GM12878 (cell line): Measurements from ENCODE around the gene KLHL18. TPM values are rescaled to one million over a fixed set of nuclear protein-coding genes. Genes with fewer than 3 reads are reported as not detected.

Experiments used
- ATAC-seq: fragments of 200-7000 bp; cut with Tn5 transposase; 3 replicates; pipeline ENCODE4 v1.9.1; 2020; ENCODE audit warnings: mild to moderate bottlenecking, moderate library complexity
- BruUV-seq: library from RNA; stranded (reverse); fragments of 400-500 nt; replicated peaks from 2 replicates; lab custom pipeline; 2021; lab: Mats Ljungman, UMichigan
- CTCF ChIA-PET: fragments of 300-600 bp; sonication (Branson Sonifier 250); formaldehyde crosslinking; extraction: SDS; loops from one replicate; lab custom pipeline; 2021; ENCODE audit warnings: inconsistent platforms; lab: Yijun Ruan, JAX
- POLR2A ChIA-PET: fragments of 350-600 bp; formaldehyde crosslinking; extraction: SDS; loops from one replicate; lab custom pipeline; 2021; ENCODE audit warnings: inconsistent platforms; lab: Charles Lee
- RAD21 ChIA-PET: fragments of 300-600 bp; sonication (Branson Sonifier 250); formaldehyde crosslinking; loops from one replicate; lab custom pipeline; 2023; ENCODE audit warnings: antibody characterized with exemption; ENCODE audit not compliant: unreplicated experiment; lab: Charles Lee
- SMC1A ChIA-PET: fragments of 300-600 bp; sonication (Branson Sonifier 250); formaldehyde crosslinking; loops from one replicate; lab custom pipeline; 2023; ENCODE audit not compliant: unreplicated experiment, uncharacterized antibody; lab: Charles Lee
- DNase-seq: peaks from one replicate; pipeline ENCODE4 v3.0.0-alpha.2; 2011; ENCODE audit warnings: low read depth, low spot score
- FAIRE-seq: peaks from 3 replicates; lab custom pipeline; 2011; peaks lifted over from hg19 to GRCh38; lab: Jason Lieb, UNC
- H2AFZ ChIP-seq: 2 replicates; pipeline ENCODE4 v1.6.0; 2011; ENCODE audit warnings: low read depth, low read length, control low read depth; ENCODE audit not compliant: control insufficient read depth
- H3K27ac ChIP-seq: 2 replicates; pipeline ENCODE4 v1.5.1; 2011; ENCODE audit warnings: control low read depth; ENCODE audit not compliant: control insufficient read depth, insufficient read depth
- H3K27me3 ChIP-seq, 2 experiments: replicated peaks in 1 of 2; 2 replicates each; pipeline versions ENCODE4 v1.6.0 to v1.6.1; 2011; ENCODE audit warnings: low read length in 1 of 2; ENCODE audit not compliant: control insufficient read depth in 2 of 2, insufficient read depth in 2 of 2
- H3K36me3 ChIP-seq, 2 experiments: 2 replicates each; pipeline ENCODE4 v1.5.1; 2011; ENCODE audit warnings: low read length in 1 of 2; ENCODE audit not compliant: control insufficient read depth in 2 of 2, insufficient read depth in 2 of 2
- H3K4me1 ChIP-seq: 2 replicates; pipeline ENCODE4 v1.6.1; 2011; ENCODE audit warnings: mild to moderate bottlenecking, low read length, moderate library complexity, mixed read lengths; ENCODE audit not compliant: control insufficient read depth, insufficient read depth
- H3K4me2 ChIP-seq: 2 replicates; pipeline ENCODE4 v1.6.0; 2011; ENCODE audit warnings: control low read depth; ENCODE audit not compliant: control insufficient read depth, insufficient read depth
- H3K4me3 ChIP-seq: fragments of 200-600 bp; sonication (generic); 2 replicates; pipeline ENCODE4 v1.5.1; 2016
- H3K79me2 ChIP-seq: 2 replicates; pipeline ENCODE4 v1.6.0; 2011; ENCODE audit warnings: low read length; ENCODE audit not compliant: control insufficient read depth, insufficient read depth
- H3K9ac ChIP-seq: 2 replicates; pipeline ENCODE4 v1.8.0; 2011; ENCODE audit warnings: low read length, control low read depth, mixed read lengths; ENCODE audit not compliant: control insufficient read depth, insufficient read depth
- H3K9me3 ChIP-seq: replicated peaks from 3 replicates; pipeline ENCODE4 v1.5.1; 2011; ENCODE audit warnings: mild to moderate bottlenecking, low read length; ENCODE audit not compliant: control insufficient read depth, insufficient read depth
- H4K20me1 ChIP-seq: 2 replicates; pipeline ENCODE4 v1.6.0; 2011; ENCODE audit not compliant: control insufficient read depth, insufficient read depth
- ZBTB11 ChIP-seq: fragments of 450-650 bp; formaldehyde crosslinking; IDR thresholded peaks from 2 replicates; pipeline ENCODE4 v1.5.0; 2022; ENCODE audit warnings: mild to moderate bottlenecking, missing genetic modification characterization
- ZBTB40 ChIP-seq: fragments of 450-650 bp; IDR thresholded peaks from 2 replicates; pipeline ENCODE4 v1.6.1; 2016; ENCODE audit warnings: mild to moderate bottlenecking, moderate library complexity, borderline replicate concordance
- WGBS: methylation state at CpG from one replicate; pipeline ENCODE4 v1.1.6; 2016; ENCODE audit warnings: low lambda C conversion rate; ENCODE audit not compliant: insufficient replicate concordance, insufficient coverage; ENCODE audit errors: missing lambda C conversion rate; 5-methylcytosine and 5-hydroxymethylcytosine counted together
- in situ Hi-C: fragments of 300-500 bp; cut with MboI; formaldehyde crosslinking; loops from 9 replicates; pipeline ENCODE4 v1.14.3; 2018; ENCODE audit warnings: mixed read lengths
- intact Hi-C: fragments of 100-400 bp; cut with micrococcal nuclease; formaldehyde crosslinking; loops from one replicate; pipeline ENCODE4 v1.14.2; 2022; ENCODE audit not compliant: unreplicated experiment
- polyA plus RNA-seq, 11 experiments: library from polyadenylated mRNA; depleted of rRNA in 4 of 11; unstranded in 6 of 11; stranded (reverse) in 5 of 11; fragments of >200 nt; fragmentation: Nextera tagmentation in 4 of 11; fragmentation: Illumina TruSeq in 1 of 11; extraction: Ambion mirVana in 4 of 11; extraction: Trizol in 1 of 11; gene quantifications; 1 replicate in 1 of 11; 2 replicates in 10 of 11; pipeline versions ENCODE4 v1.2.1 to v1.2.3, GENCODE V29; 2011 to 2016; ENCODE audit warnings: inconsistent platforms in 2 of 11, missing spikeins in 2 of 11, low read depth in 1 of 11
- total RNA-seq, 4 experiments: library from RNA; depleted of rRNA in 3 of 4; stranded (reverse); fragments of >200 nt in 3 of 4; fragmentation: Illumina TruSeq in 1 of 4; extraction: Trizol in 1 of 4; gene quantifications; 2 replicates each; pipeline versions ENCODE4 v1.2.1 to v1.2.3, GENCODE V29; 2013 to 2021

The KLHL18 gene
- total and polyA plus RNA-seq, 10 of the 15 experiments (the other 5 are each of a cell fraction or from before 2014, with no cell fraction given) = 24.0 to 69.8 (median 51.7) TPM

- Histone ChIP-seq H3K4me3 (no peak overlapping the region), H3K36me3 (peaks cover 2 to 17% of the 10 kb centered on the region in 2 experiments), H4K20me1 (no peaks in the 10 kb centered on the region), H3K4me1 (peaks cover 17% of the 10 kb centered on the region), H3K4me2 (no peak overlapping the region), H2AFZ (no peak overlapping the region), H3K9me3 (no peaks in the 10 kb centered on the region), H3K27ac (no peak overlapping the region), H3K9ac (no peak overlapping the region), H3K79me2 (peaks cover 55% of the 10 kb centered on the region), H3K27me3 (no peaks in the 10 kb centered on the region)
- no peak for DNase-seq
- BruUV-seq = no TSS peak
- 81% methylated on average over 3 of the region's 3 CpGs for WGBS
- ATAC-seq = no peak
- in situ Hi-C loops (no loop called here), intact Hi-C loops (no loop called here)
- ChIA-PET POLR2A (interaction anchor here (1.3 kb wide), 1 partner anchor 15 kb away, joined by 8 read pairs; no protein-coding TSS in a partner anchor), SMC1A (interaction anchor here (1.0 to 3.4 kb wide), 5 partner anchors 8 to 22 kb away, joined by 3 to 16 read pairs (median 6); no protein-coding TSS in a partner anchor), RAD21 (no interaction called here), CTCF (interaction anchor here (1.3 kb wide), 1 partner anchor 16 kb away, joined by 6 read pairs; no protein-coding TSS in a partner anchor)
- no peak for TF ChIP-seq ZBTB11 (CRISPR knock-in tag)
- no peak for TF ChIP-seq ZBTB40
- FAIRE-seq = no peak
These were observed 15.7 kb downstream of the KLHL18 start for GRCh38 chr3:47298439-47298838.
